GM03348 (cell line): ENCODE data around the gene ZNF473.
A peak's percentile ranks its signal among the peaks of the same experiment; 100 is the strongest.
"Not testable (repeated sequence)": the region's sequence is repeated elsewhere in the genome, so short reads cannot be mapped to it uniquely, and the experiment has no call there.

Experiments
- DNase-seq: peaks from one replicate; pipeline ENCODE4 v3.0.0; 2012; ENCODE audit warnings: low spot score

The ZNF473 gene

DNA sequence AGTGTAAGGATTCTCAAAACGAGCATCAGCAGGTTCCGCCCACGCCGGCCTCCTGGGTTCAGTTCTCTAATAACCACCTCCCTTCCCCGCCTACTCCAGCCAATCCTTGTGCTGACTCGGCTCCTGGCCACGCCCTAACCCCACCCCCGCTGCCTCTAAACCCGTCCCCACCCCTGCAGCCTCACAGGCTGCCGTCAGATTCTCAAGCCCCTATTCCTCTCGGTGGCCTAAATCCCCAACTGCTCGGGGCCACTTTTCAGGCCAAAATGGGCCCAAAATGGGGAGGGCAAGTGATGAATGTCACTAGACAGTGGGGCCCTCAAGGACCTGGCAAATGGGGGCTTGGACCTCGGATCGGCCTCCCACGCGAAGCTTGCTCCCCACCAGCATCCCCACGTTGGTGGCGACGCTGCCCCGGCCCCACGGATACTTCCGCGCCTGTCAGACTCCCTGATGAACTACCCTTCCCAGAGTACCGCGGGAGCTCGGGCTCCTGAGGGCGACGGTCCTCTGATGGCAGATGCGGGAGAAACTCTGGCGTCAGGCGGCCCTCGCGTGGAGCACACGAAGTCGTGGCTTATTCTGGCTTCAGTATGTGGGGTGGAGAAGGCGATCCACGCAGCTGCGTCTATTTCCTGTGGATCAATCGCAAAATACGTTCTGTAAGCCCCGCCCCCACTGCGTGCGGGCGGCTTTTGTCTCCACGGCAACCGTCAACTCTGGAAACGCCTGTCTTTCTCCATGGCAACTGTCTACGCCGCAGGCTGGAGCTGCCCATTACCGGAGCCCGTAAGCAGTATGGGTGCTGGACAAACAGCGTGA is 24.8 kb downstream of the ZNF473 start:
- peak; percentile 90 for DNase-seq

DNA sequence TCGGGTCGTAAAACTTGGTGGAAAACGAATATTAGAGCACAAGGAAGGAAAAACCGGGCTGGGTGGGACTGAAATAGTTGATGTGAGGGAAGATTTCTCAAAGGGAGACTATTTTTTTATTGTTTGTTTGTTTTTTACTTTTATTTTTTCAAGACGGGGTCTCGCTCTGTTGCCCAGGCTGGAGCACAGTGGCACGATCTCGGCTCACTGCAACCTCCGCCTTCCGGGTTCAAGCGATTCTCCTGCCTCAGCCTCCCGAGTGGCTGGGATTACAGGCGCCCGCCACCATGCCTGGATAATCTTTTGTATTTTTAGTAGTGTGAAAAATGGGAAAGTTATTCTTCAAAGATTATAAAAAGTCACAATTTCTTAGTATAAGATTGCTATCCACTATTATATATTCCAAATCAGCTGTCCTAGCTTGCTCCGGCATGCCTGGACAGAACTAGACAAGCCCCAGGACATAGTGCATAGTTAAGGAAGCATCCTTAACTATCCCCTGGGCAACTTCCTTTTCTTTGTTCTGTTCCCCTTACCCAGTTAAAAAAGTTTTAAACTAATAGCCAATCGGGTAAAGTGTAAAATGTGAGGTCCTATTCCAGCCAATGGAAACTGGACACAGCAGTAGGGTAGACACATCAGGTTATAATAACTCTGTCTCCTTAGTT is 25.6 kb downstream of the ZNF473 start:
- DNase-seq: not testable (repeated sequence)

DNA sequence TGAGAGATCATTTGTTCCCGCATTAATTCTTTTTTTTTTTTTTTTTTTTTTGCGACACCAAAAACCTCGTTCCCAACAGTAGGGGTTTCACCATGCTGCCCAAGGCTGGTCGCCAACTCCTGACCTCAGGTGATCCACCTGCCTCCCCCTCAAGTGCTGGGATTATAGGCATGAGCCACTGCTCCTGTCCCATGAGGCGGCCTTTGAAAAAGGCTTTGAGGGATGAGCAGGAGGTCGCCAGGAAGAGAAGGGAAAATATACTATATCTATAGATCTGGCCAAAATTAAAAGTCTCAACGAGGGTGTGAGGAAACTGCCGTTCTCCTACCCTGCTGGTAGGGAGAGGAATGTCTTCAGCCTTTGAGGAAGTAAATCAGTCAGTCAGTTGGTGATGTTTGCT is 26.2 kb downstream of the ZNF473 start:
- no peak for DNase-seq

DNA sequence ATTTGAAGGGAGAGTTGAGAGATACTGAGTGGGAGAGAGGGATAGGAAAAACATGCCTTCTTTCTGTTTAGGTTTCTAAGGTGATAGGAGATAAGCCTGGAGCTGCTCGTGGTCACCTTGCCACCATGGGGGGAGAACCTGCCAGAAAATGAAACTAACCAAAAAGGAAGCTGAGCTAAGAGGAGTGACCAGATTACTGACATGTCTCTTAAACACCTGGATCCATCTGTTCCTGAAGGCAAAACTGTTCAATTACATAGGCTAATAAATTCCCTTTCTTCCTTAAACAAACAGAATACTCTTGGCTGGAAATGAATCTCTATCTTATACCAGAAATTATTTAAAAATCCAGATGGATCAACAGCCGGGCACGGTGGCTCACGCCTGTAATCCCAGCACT is 27.3 kb downstream of the ZNF473 start:
- DNase-seq: no peak

DNA sequence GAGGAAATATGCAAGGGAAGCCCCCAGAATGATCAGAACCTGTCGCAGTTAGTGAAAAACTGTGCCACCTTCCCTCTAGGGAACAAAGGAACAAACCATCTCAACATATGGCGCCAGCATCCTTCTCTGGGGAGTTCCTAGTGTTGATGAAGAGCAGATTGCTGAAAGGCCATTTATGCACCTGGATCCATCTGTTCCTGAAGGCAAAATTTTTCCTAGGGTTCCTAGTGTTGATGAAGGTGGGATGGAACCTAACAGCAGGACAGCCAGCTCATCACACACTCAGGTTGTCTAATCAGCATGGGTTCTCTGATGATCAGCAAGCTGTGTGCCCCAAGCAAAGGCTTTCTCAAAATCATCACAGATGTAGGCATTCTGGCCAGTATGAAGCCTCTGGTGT is 32.6 kb downstream of the ZNF473 start:
- no peak for DNase-seq

DNA sequence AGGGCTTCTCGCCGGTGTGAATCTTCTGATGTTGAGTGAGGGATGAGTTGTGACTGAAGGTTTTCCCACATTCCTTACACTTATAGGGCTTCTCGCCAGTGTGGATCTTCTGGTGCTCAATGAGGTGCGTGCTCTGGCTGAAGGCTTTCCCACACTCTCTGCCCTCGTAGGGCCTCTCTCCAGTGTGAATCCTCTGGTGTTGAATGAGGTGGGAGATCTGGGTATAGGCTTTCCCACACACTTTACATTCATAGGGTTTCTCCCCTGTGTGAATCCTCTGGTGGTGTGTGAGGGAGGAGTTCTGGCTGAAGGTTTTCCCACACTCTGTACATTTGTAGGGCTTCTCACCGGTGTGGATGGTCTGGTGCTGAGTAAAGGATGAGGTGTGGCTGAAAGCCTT is 33.2 kb downstream of the ZNF473 start:
- DNase-seq: no peak

DNA sequence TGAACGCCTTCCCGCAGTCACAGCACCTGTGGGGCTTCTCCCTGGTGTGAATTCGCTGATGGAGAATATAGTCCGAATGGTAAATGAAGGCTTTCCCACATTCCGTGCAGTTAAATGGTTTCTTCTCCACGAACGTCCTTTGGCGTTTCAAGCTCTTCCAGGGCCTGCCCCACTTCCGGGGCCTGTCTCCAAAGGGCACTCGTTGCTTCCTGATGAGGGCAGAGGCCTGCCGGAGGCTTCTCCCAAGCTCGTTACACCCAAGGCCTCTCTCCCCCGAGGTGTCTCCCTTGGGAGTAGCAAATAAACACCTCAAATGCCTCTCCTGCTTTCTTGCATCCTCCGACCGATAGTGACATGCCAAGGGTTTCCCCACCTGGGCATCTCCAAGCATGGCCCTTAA is 34.3 kb downstream of the ZNF473 start:
- DNase-seq: no peak

DNA sequence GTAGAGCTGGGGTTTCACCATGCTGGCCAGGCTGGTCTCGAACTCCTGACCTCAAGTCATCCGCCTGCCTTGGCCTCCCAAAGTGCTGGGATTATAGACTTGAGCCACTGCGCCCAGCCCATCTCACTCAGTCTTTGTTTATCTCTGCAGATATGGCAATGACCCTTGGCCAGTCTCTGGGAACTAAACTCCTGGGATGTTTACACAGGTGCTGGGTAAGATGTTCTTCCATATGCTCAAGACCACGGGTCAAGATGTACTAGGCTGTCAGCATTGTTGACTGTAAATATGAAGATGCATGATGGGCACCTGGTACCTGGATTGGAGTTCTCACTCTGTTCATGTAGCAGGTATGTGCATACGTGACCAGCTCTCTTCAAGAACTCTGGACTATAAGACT is 35.8 kb downstream of the ZNF473 start:
- DNase-seq: no peak

DNA sequence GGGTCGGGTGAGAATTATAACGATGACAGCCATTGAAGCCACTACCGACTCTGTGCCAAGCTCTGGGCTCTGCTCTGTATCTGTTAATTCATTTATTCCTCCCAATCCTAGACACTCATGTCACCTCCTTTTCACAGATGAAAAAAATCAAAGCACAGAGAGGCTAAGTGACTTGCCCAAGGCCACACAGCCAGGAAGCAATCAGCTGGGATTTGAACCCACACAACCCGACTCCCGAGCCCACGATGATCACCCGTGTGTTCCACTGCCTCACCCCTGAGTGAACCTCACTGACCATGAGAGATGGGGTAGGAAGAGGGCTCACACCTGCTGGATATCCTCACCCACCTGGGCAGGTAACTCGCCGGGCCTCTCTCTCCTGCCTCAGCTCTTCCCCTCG is 40.1 kb downstream of the ZNF473 start:
- DNase-seq: no peak

DNA sequence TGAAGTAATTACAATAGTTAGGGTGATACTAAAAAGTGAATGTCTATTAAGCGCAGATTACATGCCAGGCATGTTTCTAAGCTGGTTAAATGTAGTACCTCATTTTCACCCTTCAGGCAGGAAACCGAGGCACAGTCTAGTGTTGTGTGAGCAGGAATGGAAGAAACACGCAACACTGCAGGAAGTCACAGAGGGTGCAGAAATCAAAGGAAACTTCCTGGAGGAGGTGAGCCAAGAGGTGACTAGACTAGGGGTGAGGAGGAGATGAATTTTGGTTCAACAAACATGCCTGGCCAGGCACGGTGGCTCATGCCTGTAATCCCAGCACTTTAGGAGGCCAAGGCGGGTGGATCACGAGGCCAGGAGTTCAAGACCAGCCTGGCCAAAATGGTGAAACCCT is 41.8 kb downstream of the ZNF473 start:
- no peak for DNase-seq

DNA sequence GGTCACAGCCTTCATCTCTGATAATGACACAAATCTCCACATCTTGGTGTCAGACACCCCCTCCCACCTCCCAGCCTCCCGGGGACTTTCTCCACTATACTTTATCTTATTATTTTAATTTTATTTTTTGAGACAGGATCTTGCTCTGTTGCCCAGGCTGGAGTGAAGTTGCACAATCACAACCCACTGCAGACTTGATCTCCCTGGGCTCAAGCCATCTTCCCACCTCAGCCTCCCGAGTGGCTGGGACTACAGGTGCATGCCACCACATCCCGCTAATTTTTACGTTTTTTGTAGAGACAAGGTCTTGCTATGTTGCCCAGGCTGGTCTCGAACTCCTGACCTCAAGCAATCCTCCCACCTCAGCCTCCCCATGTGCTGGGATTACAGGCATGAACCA is 42.6 kb downstream of the ZNF473 start:
- DNase-seq: not testable (repeated sequence)

DNA sequence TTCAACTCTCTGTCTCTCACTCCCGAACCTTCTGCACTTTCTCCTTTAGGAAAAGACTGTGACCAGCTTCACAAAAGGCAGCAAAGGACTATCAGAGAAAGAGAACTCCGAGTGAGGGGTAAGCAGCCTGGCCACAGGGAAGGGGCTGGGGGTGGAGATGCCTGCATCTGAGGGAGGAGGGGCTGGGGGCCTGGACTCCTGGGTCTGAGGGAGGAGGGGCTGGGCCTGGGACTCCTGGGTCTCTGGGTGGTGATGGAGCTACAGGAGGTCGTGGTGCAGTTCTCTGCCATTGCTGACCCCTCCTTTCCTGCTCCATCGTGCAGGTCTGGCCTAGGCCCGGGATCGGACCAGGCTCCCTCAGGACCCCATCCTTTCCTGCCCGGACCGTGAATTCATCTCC is 49.3 kb downstream of the ZNF473 start:
- not testable (repeated sequence) for DNase-seq

DNA sequence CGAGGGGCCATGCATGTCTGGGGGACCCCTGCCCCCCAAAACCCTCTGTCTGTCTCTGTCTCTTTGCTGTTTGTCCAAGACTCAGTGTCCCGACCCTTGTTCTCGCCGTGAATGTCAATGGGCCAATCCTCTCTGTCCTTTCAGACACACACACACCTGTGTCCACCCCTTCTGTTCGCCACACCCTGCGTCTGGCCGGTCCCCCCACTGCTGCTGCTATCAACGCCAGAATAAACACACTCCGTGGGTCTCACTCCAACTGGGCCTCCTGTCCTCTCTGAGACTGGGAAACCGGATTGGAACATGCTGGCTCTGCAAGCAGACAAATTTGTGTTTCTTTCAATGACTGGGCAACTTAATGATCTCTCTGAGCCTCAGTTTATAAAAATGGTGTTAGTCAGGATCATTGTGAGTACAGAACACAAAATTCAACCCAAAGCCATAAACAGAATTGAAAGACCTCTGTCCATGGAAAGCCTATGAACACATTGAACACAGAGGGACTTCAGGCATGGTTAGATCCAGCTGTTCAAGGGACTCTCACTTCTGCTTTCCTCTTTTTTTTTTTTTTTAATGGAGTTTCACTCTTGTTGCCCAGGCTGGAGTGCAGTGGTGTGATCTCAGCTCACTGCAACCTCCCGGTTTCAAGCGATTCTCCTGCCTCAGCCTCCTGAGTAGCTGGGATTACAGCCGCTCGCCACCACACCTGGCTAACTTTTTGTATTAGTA is 50.0 kb downstream of the ZNF473 start:
- not testable (repeated sequence) for DNase-seq

DNA sequence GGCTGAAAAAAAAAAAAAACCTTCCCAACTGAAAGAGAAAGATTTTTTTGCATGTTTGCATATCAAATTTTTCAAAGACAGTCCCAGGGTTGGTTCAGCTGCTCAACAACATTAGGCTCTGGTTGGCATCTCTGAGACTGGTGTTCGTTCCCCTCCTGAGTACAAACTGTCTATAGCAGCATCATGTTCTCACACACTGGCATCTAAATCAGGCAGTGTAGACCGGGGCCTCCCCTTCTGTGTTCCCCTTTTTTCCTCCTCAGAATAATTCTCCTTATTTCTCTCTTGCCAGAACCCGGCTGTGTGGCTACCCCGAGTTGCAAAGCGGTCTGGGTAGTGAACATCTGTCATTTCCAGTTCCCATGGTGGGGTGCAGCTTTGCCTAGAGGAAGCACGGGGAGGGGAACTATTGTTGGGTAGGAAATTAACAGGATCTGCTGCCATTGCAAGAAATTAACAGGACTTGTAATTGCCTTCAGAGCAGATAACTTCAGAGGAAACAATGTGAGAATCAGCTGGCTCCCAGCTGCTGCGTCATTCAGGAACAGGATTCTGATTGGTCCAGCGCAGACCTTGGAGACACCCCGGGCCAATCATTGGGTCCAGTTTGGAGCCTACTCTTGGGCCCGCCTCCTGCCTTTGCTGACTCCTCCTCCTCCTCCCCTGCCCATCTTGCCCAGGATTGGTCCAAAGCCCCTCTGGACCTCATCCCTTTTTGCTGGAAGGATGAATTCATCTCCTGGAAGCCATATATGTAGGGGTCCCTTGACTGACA is 51.0 kb downstream of the ZNF473 start:
- DNase-seq: not testable (repeated sequence)

DNA sequence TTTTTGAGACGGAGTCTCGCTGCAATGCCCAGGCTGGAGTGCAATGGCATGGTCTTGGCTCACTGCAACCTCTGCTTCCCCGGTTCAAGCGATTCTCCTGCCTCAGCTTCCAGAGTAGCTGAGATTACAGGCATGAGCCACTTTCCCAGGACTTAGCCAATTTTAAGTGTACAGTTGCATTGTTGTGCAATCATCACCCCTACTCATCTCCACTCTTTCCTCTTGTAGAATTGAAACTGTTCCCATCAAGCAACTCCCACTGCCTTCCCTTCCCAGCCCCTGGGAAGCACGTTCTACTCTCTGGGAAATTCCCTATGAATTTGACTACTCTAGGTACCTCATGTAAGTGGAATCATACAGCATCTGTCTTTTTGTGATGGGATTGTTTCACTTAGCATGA is 53.2 kb downstream of the ZNF473 start:
- not testable (repeated sequence) for DNase-seq

DNA sequence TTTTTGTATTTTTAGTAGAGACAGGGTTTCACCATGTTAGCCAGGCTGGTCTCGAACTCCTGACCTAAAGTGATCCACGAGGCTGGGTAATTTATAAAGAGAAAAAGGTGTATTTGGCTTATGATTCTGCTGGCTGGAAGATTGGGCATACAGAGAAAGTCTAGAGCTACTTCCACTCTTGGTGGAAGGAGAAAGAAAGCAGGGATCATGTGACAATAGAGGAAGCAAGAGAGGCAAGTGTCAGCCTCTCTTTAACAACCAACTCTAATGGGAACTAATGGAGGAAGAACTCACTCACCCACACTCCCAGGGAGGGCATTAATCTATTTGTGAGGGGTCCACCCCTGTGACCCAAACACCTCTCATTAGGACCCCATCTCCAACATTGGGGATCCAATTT is 58.6 kb downstream of the ZNF473 start:
- not testable (repeated sequence) for DNase-seq

DNA sequence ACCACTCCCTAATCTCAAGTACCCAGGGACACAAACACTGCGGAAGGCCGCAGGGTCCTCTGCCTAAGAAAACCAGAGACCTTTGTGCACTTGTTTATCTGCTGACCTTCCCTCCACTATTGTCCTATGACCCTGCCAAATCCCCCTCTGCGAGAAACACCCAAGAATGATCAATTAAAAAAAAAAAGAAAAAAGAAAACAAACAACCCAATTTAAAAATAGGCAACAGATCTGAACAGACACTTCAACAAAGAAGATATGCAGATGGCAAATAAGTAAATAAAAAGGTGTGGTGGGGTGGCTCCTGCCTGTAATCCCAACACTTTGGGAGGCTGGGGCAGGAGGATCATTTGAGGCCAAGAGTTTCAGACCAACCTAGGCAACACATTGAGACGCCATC is 61.3 kb downstream of the ZNF473 start:
- DNase-seq: not testable (repeated sequence)

DNA sequence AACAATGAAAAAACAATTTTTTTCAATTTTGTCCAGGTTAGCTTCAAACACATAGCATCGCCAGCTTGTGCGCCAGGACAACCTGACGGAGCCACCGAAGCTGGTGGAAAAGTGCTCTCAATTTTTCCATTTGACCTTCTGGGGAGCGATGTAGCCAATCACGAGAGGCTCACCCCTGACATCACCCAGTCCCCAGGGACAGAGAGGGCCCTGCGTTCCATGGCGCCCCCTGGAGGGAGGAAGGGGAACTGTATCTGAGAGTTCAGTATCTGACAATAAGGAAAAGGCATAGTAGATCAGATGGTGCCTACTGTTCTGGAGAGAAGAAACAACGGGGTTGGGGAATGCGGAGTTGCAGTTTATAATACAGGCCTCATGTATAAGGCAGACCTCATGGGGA is 64.9 kb downstream of the ZNF473 start:
- not testable (repeated sequence) for DNase-seq

DNA sequence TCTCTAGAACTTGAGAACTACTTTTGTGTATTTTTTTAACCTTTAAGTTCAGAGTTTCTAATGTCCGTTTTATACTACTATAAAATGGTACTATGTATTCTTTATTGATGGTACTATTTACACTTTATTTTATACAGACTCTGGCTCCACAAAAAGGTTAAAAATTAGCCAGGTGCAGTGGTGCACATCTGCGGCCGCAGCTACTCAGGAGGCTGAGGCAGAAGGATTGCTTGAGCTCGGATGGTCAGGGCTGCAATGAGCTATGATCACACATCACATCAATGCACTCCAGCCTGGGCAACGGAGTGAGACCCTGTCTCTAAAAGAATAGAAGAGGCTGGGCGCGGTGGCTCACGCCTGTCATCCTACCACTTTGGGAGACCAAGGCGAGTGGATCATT is 66.0 kb downstream of the ZNF473 start:
- not testable (repeated sequence) for DNase-seq

DNA sequence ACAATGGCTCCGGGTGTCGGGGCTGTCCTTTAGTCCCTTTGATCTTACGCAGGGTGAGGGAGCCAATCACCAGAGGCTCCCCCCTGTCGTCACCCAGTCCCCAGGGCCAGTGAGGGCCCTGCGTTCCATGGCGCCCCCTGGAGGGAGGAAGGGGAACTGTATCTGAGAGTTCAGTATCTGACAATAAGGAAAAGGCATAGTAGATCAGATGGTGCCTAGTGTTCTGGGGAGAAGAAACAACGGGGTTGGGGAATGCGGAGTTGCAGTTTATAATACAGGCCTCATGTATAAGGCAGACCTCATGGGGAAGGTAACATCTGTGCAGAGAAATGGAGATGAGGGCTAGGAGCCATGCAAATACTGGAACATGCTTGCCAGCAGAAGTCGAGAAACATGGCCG is 66.8 kb downstream of the ZNF473 start:
- not testable (repeated sequence) for DNase-seq

DNA sequence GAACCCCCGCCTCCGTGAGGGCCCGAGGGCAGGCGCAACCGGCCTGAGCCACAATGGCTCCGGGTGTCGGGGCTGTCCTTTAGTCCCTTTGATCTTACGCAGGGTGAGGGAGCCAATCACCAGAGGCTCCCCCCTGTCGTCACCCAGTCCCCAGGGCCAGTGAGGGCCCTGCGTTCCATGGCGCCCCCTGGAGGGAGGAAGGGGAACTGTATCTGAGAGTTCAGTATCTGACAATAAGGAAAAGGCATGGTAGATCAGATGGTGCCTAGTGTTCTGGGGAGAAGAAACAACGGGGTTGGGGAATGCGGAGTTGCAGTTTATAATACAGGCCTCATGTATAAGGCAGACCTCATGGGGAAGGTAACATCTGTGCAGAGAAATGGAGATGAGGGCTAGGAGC is 72.1 kb downstream of the ZNF473 start:
- DNase-seq: not testable (repeated sequence)

DNA sequence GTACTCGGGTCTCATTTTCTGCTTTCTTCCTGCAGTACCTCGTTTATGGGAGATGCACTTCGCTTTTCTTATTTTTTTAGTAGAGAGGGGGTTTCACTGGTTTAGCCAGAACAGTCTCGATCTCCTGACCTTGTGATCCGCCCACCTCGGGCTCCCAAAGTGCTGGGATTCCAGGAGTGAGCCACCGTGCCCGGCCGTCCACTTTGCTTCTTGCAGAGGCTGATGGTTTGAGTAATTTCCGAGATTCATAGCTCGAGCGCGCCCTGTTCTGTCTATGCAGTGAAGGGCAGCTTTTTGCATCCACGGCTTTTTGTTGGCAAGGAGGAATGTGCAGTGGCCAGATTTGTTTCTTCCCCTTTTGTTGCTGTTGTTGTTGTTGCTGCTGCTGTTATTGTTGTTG is 73.1 kb downstream of the ZNF473 start:
- not testable (repeated sequence) for DNase-seq
